ENCODE measurements around the gene KIAA1755.
A peak's percentile ranks its signal among the peaks of the same experiment; 100 is the strongest.

GRCh38 chr20:38242848-38243708, 17.5 kb downstream of the KIAA1755 start:
- TF ChIP-seq CTCF (IDR thresholded peaks at IDR 0.05; ENCODE audit: insufficient read depth, low read depth, low read length) (peak; percentile 53), EZH2 (IDR thresholded peaks at IDR 0.05; ENCODE audit: insufficient read depth, low read length) (no peak)

Measured in astrocyte (in vitro differentiated cells and primary cell).